HL-60/S4 treated with phorbol 12-myristate 13-acetate at 8.2 ng/mL for 4 days and 3 days (cell line): ENCODE measurements around the gene RHOG.
"Not testable (repeated sequence)": the region's sequence is repeated elsewhere in the genome, so short reads cannot be mapped to it uniquely, and the experiment has no call there.

Source experiments
- in situ Hi-C: fragments of 300-500 bp; cut with MboI; formaldehyde crosslinking; loops from 2 replicates; pipeline ENCODE4 v1.15.0; 2022; ENCODE audit warnings: low sequenced_read_pairs

The RHOG gene

DNA sequence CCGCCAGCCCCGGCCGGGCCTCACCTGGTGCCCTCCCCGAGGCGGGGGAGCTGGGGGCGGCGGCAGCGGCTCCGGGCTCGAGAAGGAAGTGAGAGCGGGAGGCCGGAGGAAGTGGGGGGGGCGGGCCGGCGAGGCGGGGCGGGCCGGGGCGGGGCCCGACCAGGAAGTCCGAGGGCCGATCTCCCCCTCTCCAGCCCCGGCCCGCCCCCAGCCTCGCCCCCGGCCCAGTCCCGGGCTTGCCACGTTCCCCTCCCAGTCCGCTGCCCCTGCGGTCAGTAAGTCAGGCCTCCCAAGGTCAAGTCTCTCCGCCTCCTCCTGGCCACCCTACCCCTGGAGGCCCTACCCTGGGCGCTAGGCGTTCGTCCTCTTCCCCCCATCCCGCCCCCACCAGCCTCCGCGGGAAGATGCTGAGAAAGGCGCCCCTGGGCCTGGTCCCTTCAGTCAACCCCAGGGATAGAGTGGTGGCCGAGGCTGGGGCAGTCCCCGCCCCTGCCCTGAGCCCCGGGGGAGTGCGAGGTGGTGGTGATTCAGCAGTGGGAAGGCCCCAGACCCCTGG is at the start of gene RHOG:
Gene RHOG, minus strand, starts transcription at position 90 of the 556 bp plus-strand sequence. CDS start 12,821 bp downstream, outside the sequence.
- in situ Hi-C loops, result no loop called here

GRCh38 chr11:3890014-3890413 is 49.3 kb upstream of the RHOG start:
- in situ Hi-C loops, result no loop called here

GRCh38 chr11:3888876-3889275 is 48.1 kb upstream of the RHOG start:
- in situ Hi-C loops, result no loop called here

DNA sequence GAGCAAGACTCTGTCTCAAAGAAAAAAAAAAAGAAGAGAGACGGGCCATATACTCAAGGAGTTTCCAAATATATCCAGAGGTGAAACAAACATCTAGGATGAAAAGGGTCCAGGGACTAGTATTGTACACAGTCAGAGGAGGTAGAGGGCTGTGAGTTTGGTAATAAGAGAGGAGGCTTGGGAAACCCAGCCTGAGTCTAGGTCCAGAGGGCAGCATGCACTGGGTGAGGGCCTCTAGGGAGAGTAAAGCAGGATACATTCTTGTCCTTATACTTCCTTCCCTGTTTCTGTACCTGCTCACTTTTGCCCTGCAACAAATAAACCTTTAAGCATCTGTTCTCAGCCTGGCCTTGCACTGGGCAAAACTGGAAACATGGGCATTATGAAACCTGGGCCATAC is 46.2 kb upstream of the RHOG start:
- in situ Hi-C loops, result no loop called here

- in situ Hi-C loops, result no loop called here
Observed at GRCh38 chr11:3885855-3886254, 45.1 kb upstream of the RHOG start.

DNA sequence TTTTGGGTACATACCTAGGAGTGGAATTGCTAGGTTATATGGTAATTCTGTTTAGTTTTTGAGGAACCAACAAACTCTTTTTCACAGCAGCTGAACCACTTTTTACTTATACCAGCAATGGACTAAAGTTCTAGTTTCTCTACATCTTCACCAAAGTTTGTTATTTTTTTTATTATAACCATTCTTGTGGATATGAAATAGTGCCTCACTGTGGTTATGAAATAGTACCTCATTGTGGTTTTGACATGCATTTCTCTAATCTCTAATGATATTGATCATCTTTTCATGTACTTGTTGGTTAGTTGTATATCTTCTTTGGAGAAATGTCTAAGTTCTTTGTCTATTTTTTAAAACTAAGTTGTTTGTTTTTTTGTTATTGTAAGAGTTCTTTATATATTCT is 41.9 kb upstream of the RHOG start:
- in situ Hi-C loops, result no loop called here

DNA sequence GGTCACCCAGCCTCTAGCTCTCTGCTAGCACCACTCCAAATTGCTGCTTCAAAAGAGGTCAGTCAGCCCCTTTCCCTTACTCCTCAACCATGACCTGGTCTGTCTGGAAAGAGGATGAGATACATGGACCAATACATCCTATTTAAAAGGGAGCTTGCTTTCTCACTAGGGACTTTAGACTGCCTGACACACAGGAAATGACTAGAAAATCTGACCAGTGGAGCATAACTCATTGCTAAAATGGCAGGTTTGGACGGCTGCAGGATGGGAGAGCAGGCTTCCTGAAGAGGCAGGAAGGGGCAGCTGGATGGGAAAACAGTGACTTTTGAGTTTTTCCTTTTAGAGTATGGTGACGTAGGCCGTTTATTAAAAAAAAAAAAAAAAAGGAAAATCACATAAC is 40.0 kb upstream of the RHOG start:
- in situ Hi-C loops, result no loop called here

- in situ Hi-C loops, result no loop called here
Observed at GRCh38 chr11:3879967-3880542, 39.3 kb upstream of the RHOG start.

- in situ Hi-C loops, result no loop called here
Observed at GRCh38 chr11:3879216-3879966, 38.6 kb upstream of the RHOG start.

GRCh38 chr11:3878258-3878584 is 37.5 kb upstream of the RHOG start:
- in situ Hi-C loops, result no loop called here

GRCh38 chr11:3877364-3878257 is 36.9 kb upstream of the RHOG start:
- in situ Hi-C loops, result no loop called here

- in situ Hi-C loops, result no loop called here
Observed at GRCh38 chr11:3876613-3877012, 35.9 kb upstream of the RHOG start.

- in situ Hi-C loops, result no loop called here
Observed at GRCh38 chr11:3873712-3874349, 33.1 kb upstream of the RHOG start.

GRCh38 chr11:3867209-3868091 is 26.7 kb upstream of the RHOG start:
- in situ Hi-C loops, result no loop called here

- in situ Hi-C loops, result no loop called here
Observed at GRCh38 chr11:3866836-3867208, 26.1 kb upstream of the RHOG start.

- in situ Hi-C loops, result no loop called here
Observed at GRCh38 chr11:3866206-3866605, 25.4 kb upstream of the RHOG start.

DNA sequence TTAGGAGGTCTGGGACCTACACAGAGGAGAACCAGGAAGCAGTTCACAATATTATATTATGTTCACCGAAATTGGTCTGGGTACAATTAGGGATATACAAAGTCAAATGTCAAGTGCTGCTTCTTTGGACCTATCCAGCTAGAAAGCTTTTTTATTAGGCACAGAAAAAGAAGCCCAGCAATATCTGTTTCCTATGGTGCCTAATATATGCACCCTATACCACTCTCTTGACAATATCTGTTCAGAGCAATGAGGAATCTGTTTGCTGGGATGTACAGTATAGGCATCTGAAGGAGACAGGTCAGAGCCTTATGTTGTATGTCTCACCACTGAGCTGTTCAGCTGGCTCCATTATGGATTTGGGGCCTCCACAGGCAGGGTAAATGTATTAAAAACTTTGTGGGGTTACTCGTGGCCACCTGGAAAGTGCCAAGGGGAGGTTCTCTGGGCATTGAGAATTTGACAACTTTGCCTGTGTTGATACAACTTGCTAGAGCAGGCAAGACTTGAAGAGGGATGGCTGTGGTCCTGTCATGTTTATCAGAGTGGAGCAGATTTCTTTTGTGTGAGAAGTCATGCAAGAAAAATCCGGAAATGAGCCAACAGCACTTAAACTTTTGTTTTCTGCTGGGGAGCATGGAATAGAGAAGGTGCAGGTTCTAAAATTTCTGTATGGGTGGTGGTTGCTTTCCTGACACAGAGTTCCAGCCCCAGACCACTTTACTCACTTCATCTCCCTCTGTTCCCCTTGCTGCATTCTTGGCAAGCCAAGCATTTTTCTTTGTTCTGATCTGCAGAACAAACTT is 24.8 kb upstream of the RHOG start:
- in situ Hi-C loops, result no loop called here

DNA sequence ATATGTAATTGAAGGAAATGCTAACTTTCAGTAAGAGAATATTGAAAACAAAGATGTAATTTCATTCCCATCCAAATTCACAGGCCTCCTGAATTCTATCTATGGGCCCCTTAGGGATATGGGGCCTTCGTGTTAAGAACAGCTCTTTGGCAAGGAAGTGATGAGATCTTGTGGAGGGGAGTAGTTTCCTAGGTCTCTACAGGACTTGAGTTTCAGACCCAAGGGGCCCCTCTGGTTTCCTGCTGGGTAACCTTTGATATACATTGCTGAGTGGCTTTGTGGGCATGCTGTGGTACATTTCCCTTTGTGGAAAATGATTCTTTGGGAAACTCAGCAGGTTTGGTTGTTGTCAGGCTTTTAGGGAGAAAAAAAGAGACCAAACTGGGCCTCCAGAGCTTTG is 20.9 kb upstream of the RHOG start:
- in situ Hi-C loops, result no loop called here

- in situ Hi-C loops, result not testable (repeated sequence)
Observed at GRCh38 chr11:3860898-3861393, 20.2 kb upstream of the RHOG start.
